Stimulated activated CD4-positive, alpha-beta T cell treated with anti-CD3 and anti-CD28 coated beads, Interleukin-1b, Interleukin-23, amount 100 ng/mL, for 4 hours (primary cell): ENCODE measurements around the gene CTAGE15.
"Not testable (repeated sequence)": the region's sequence is repeated elsewhere in the genome, so short reads cannot be mapped to it uniquely, and the experiment has no call there.

Experiments used
- DNase-seq, 2 donors: peaks; one replicate each; pipeline ENCODE4 v3.0.0-alpha.2; 2020; ENCODE audit warnings: low read depth in 2 of 2

The CTAGE15 gene

DNA sequence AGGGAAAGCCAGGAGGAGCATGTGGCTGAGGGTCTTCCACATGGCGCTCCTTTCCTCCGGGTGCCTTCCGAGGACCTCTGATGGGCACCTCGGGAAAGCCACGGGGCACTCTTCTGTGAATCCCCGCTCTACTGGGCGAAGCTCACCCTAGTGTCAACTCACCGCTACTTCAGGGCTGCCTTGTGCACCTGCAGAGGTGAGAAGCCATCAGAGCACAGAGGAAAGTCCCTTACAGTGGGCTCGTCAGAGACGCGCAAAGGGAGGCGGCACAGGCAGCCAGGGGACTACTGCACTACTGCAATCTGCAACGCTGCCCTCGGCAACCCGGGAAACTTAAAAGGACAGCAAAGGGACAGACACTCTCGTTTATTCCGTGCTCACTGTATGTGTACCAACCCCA lies 50.5 kb downstream of the CTAGE15 start:
- not testable (repeated sequence) for DNase-seq
